NCI-H2196 treated with DMSO at 0.1 percent for 48 hours (cell line): ENCODE results near the gene LCN9.
"Not testable (repeated sequence)": the region's sequence is repeated elsewhere in the genome, so short reads cannot be mapped to it uniquely, and the experiment has no call there.

Experiments used
- DNase-seq: peaks from one replicate; lab custom pipeline; 2025; ENCODE audit not compliant: unreplicated experiment; lab: John Stamatoyannopoulos, UW

LCN9 gene

GRCh38 chr9:135670721-135671590 is 7.8 kb downstream of the LCN9 start:
- no peak for DNase-seq

GRCh38 chr9:135671591-135672041 is 8.5 kb downstream of the LCN9 start:
- no peak for DNase-seq

- DNase-seq, result not testable (repeated sequence)
Measured at GRCh38 chr9:135672786-135673185, 9.7 kb downstream of the LCN9 start.

- DNase-seq, result no peak
Measured at GRCh38 chr9:135673941-135674340, 10.8 kb downstream of the LCN9 start.

GRCh38 chr9:135674977-135675376 is 11.9 kb downstream of the LCN9 start:
- no peak for DNase-seq

GRCh38 chr9:135676891-135677290 is 13.8 kb downstream of the LCN9 start:
- DNase-seq, result no peak

GRCh38 chr9:135677641-135678168 is 14.6 kb downstream of the LCN9 start:
- DNase-seq, result no peak

GRCh38 chr9:135678236-135679017 is 15.3 kb downstream of the LCN9 start:
- no peak for DNase-seq

- no peak for DNase-seq
Measured at GRCh38 chr9:135680056-135680455, 16.9 kb downstream of the LCN9 start.

GRCh38 chr9:135681161-135681560 is 18.1 kb downstream of the LCN9 start:
- DNase-seq, result no peak

- DNase-seq, result no peak
Measured at GRCh38 chr9:135683401-135684034, 20.4 kb downstream of the LCN9 start.

GRCh38 chr9:135684691-135685090 is 21.6 kb downstream of the LCN9 start:
- no peak for DNase-seq

GRCh38 chr9:135687216-135687615 is 24.1 kb downstream of the LCN9 start:
- no peak for DNase-seq

GRCh38 chr9:135689011-135689410 is 25.9 kb downstream of the LCN9 start:
- DNase-seq, result no peak

GRCh38 chr9:135690836-135691570 is 27.9 kb downstream of the LCN9 start:
- DNase-seq, result no peak

GRCh38 chr9:135692410-135692809 is 29.3 kb downstream of the LCN9 start:
- DNase-seq, result no peak

- DNase-seq, result no peak
Measured at GRCh38 chr9:135693265-135693664, 30.2 kb downstream of the LCN9 start.

GRCh38 chr9:135693771-135694170 is 30.7 kb downstream of the LCN9 start:
- DNase-seq, result no peak

- no peak for DNase-seq
Measured at GRCh38 chr9:135694414-135694813, 31.3 kb downstream of the LCN9 start.

- no peak for DNase-seq
Measured at GRCh38 chr9:135695036-135695435, 31.9 kb downstream of the LCN9 start.

- DNase-seq, result no peak
Measured at GRCh38 chr9:135695642-135696041, 32.5 kb downstream of the LCN9 start.
